Measurements from ENCODE around the gene EFHC1. TPM values are rescaled to one million over a fixed set of nuclear protein-coding genes. Genes with fewer than 3 reads are reported as not detected.

The EFHC1 gene
- total RNA-seq, 1 experiment from 2014 or later: 12.4 TPM

GRCh38 chr6:52517502-52518278, 97.5 kb downstream of the EFHC1 start (continued):
- TF ChIP-seq ATF3 (IDR thresholded peaks at IDR 0.05) (peak; percentile 67; the same call in 1 of the 2 replicates), ZFX (IDR thresholded peaks at IDR 0.05) (no peak), EZH2 (IDR thresholded peaks at IDR 0.05) (no peak), SRF (IDR thresholded peaks at IDR 0.05; ENCODE audit: low read depth) (peak; percentile 76; the same call in 1 of the 2 replicates), ZBTB33 (IDR thresholded peaks at IDR 0.05; ENCODE audit: extremely low read depth, insufficient replicate concordance, low read length) (peak; percentile 23), CBX3 (IDR thresholded peaks at IDR 0.05; ENCODE audit: low read depth) (peak; percentile 90), TCF7L2 (IDR thresholded peaks at IDR 0.05; ENCODE audit: borderline replicate concordance, extremely low read depth, insufficient read depth, insufficient read length) (peak; percentile 60)

DNA sequence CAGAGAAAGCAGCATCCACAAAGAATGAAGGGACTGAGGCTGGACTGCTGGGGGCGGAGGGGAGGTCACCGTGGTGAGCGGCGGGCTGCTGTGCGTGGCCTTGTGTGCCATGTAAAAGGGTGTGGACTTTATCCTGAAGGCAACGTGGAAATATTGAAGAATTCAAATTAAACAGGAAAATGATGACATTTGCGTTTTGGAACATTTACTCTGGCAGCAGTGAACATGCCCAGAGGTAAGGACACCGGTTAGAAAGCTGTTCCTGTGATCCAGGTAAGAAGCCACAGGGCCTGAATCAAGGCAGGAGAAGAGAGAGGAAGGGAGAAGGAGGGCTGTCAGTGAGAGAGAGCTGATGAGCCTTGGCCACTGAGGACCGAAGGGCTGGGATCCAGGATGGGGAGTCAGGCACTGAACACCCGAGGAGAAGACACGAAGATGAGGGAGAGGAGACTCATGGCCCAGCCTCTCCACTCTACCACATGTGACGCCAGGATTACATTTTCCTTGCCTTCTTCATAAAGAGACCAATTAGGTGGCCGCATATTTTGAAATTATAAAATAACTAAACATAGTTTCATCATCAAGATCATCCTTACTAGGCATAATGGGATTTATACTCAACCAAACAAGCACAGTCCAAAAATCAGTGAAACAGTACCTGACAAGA, 98.3 kb downstream of the EFHC1 start:
- H3K9ac ChIP-seq (ENCODE audit: low read length): peak overlapping the region; percentile 59
- POLR2A ChIA-PET: no interaction called here
- peaks cover 0 to 4% of the 10 kb centered on the region in 2 experiments; a peak in 1 of 4 replicates for H3K36me3 ChIP-seq (ENCODE audit: control insufficient read depth in 1 of 2, insufficient read depth in 2 of 2, low read length in 2 of 2)
- no peaks in the 10 kb centered on the region for H4K20me1 ChIP-seq (ENCODE audit: insufficient read depth)
- H3K79me2 ChIP-seq (ENCODE audit: insufficient read depth, low read length): peaks cover 5% of the 10 kb centered on the region; the same call in 1 of the 2 replicates
- peak overlapping the region; percentile 73 for H3K4me2 ChIP-seq (ENCODE audit: low read length)
- peaks cover 59 to 73% of the 10 kb centered on the region in 2 experiments for H3K4me1 ChIP-seq (ENCODE audit: control insufficient read depth in 1 of 2, insufficient read depth in 2 of 2, low read length in 2 of 2)
- CTCF ChIA-PET: interaction anchor here (1.1 kb wide), 1 partner anchor 80 kb away, joined by 3 read pairs; no protein-coding TSS in a partner anchor
- H3K9me3 ChIP-seq (ENCODE audit: control insufficient read depth in 1 of 2, insufficient read depth in 1 of 2, low read depth in 1 of 2, low read length in 2 of 2): no peaks in the 10 kb centered on the region
- no peaks in the 10 kb centered on the region for H3K27me3 ChIP-seq (ENCODE audit: insufficient read depth, low read length)
- no peak overlapping the region for H2AFZ ChIP-seq (ENCODE audit: low read depth, low read length, poor library complexity, severe bottlenecking)
- H3K9me2 ChIP-seq (ENCODE audit: insufficient read depth): 0 out of 2 replicates have a peak, but pooled peaks cover 2% of the 10 kb centered on the region
- no peak for TF ChIP-seq FOSL1 (IDR thresholded peaks at IDR 0.05; ENCODE audit: low read depth)
- H3K27ac ChIP-seq (ENCODE audit: low read depth, low read length): peak overlapping the region; percentile 73
- peak overlapping the region in 1 of 2 experiments; percentile 36; a peak in 2 of 4 replicates for H3K4me3 ChIP-seq (replicated peaks in 1 of 2; ENCODE audit: low read depth in 1 of 2, low read length in 2 of 2)
- no TSS peak for BruUV-seq (replicated peaks)
- intact Hi-C loops (cut with micrococcal nuclease): loop anchor here (10.0 kb wide), 1 partner anchor 234 kb away; the partner anchor contains the start of gene MCM3
- RAD21 ChIA-PET (ENCODE audit: low non-redundant PET in 1 of 2, low total read pairs in 2 of 2, uncharacterized antibody in 2 of 2, unreplicated experiment in 2 of 2): no interaction called here
- DNase-seq (ENCODE audit: low read depth, low spot score) (no peak), ATAC-seq (no peak)

Measured in HCT116 (cell line).